DND-41 (cell line): ENCODE measurements around the gene RBFOX1.

Experiments
- ATAC-seq: fragments of 200-7000 bp; cut with Tn5 transposase; 3 replicates; pipeline ENCODE4 v1.9.1; 2021; ENCODE audit warnings: low read depth; ENCODE audit not compliant: insufficient read depth
- DNase-seq: peaks from one replicate; pipeline ENCODE4 v3.0.0-alpha.2; 2020
- H2AFZ ChIP-seq: 2 replicates; pipeline ENCODE4 v1.6.0; 2012; ENCODE audit warnings: low read depth, low read length
- H3K27ac ChIP-seq: 2 replicates; pipeline ENCODE4 v1.5.1; 2012; ENCODE audit warnings: low read length, inconsistent platforms
- H3K27me3 ChIP-seq: fragments of 200-600 bp; sonication (generic); 2 replicates; pipeline ENCODE4 v1.6.0; 2012; ENCODE audit warnings: low read length, mild to moderate bottlenecking, inconsistent platforms; ENCODE audit not compliant: insufficient read depth, poor library complexity
- H3K36me3 ChIP-seq: 2 replicates; pipeline ENCODE4 v1.5.1; 2012; ENCODE audit warnings: low read length, inconsistent platforms; ENCODE audit not compliant: insufficient read depth
- H3K4me1 ChIP-seq: 2 replicates; pipeline ENCODE4 v1.5.1; 2012; ENCODE audit warnings: mild to moderate bottlenecking, low read length; ENCODE audit not compliant: insufficient read depth
- H3K4me2 ChIP-seq: 2 replicates; pipeline ENCODE4 v1.6.0; 2012; ENCODE audit warnings: mild to moderate bottlenecking, moderate library complexity, low read length, inconsistent platforms; ENCODE audit not compliant: insufficient read depth
- H3K4me3 ChIP-seq, 2 experiments: fragments of 200-600 bp in 1 of 2; shearing (Covaris generic) in 1 of 2; 2 replicates each; pipeline ENCODE4 v1.5.1; 2012 to 2016; ENCODE audit warnings: inconsistent platforms in 2 of 2, low read length in 2 of 2, mild to moderate bottlenecking in 2 of 2, low read depth in 1 of 2, moderate library complexity in 1 of 2
- H3K79me2 ChIP-seq: 2 replicates; pipeline ENCODE4 v1.6.0; 2012; ENCODE audit warnings: low read length, inconsistent platforms; ENCODE audit not compliant: insufficient read depth
- H3K9ac ChIP-seq: 2 replicates; pipeline ENCODE4 v1.6.0; 2012; ENCODE audit warnings: low read depth, mild to moderate bottlenecking, inconsistent platforms, low read length, moderate library complexity
- H3K9me3 ChIP-seq: 2 replicates; pipeline ENCODE4 v1.5.1; 2012; ENCODE audit warnings: low read length, moderate library complexity, mild to moderate bottlenecking, inconsistent platforms; ENCODE audit not compliant: insufficient read depth, severe bottlenecking
- H4K20me1 ChIP-seq: 2 replicates; pipeline ENCODE4 v1.6.0; 2012; ENCODE audit warnings: low read length; ENCODE audit not compliant: insufficient read depth
- CTCF ChIP-seq: IDR thresholded peaks from 2 replicates; pipeline ENCODE4 v1.5.1; 2012; ENCODE audit warnings: borderline replicate concordance, low read length, moderate library complexity, mild to moderate bottlenecking; ENCODE audit not compliant: poor library complexity, severe bottlenecking; ENCODE audit errors: extremely low read depth
- EZH2 ChIP-seq: IDR thresholded peaks from 3 replicates; pipeline ENCODE4 v1.6.1; 2012; ENCODE audit warnings: borderline replicate concordance, low read depth, mild to moderate bottlenecking, moderate library complexity, low read length, inconsistent platforms; ENCODE audit not compliant: severe bottlenecking

Gene RBFOX1

GRCh38 chr16:7505495-7505894, 172.8 kb downstream of the RBFOX1 start:
- Histone ChIP-seq H3K4me3 (no peak overlapping the region), H2AFZ (no peak overlapping the region), H3K9ac (no peak overlapping the region), H4K20me1 (no peaks in the 10 kb centered on the region), H3K27ac (no peak overlapping the region), H3K9me3 (no peaks in the 10 kb centered on the region), H3K27me3 (no peaks in the 10 kb centered on the region), H3K4me1 (no peaks in the 10 kb centered on the region), H3K79me2 (no peaks in the 10 kb centered on the region), H3K36me3 (no peaks in the 10 kb centered on the region), H3K4me2 (no peak overlapping the region)
- DNase-seq (no peak), ATAC-seq (no peak)
- TF ChIP-seq EZH2 (no peak), CTCF (no peak)

- Histone ChIP-seq H3K4me3 (no peak overlapping the region), H3K9me3 (no peaks in the 10 kb centered on the region), H3K79me2 (no peaks in the 10 kb centered on the region), H4K20me1 (no peaks in the 10 kb centered on the region), H3K27me3 (no peaks in the 10 kb centered on the region), H3K36me3 (no peaks in the 10 kb centered on the region), H3K4me1 (no peaks in the 10 kb centered on the region), H3K9ac (no peak overlapping the region), H3K27ac (no peak overlapping the region), H3K4me2 (no peak overlapping the region), H2AFZ (no peak overlapping the region)
- DNase-seq (no peak), ATAC-seq (no peak)
- no peak for TF ChIP-seq CTCF
- no peak for TF ChIP-seq EZH2
Measured at GRCh38 chr16:7506363-7506762, 173.7 kb downstream of the RBFOX1 start.

GRCh38 chr16:7508656-7509055, 176.0 kb downstream of the RBFOX1 start:
- no peaks in the 10 kb centered on the region for H3K27me3 ChIP-seq
- no peaks in the 10 kb centered on the region for H3K9me3 ChIP-seq
- no peaks in the 10 kb centered on the region for H3K79me2 ChIP-seq
- ATAC-seq: no peak
- H3K4me3 ChIP-seq: no peak overlapping the region
- H2AFZ ChIP-seq: no peak overlapping the region
- H3K36me3 ChIP-seq: no peaks in the 10 kb centered on the region
- H3K4me2 ChIP-seq: no peak overlapping the region
- H3K27ac ChIP-seq: no peak overlapping the region
- no peak for TF ChIP-seq EZH2
- no peak for TF ChIP-seq CTCF
- no peak for DNase-seq
- no peaks in the 10 kb centered on the region for H4K20me1 ChIP-seq
- no peaks in the 10 kb centered on the region for H3K4me1 ChIP-seq
- H3K9ac ChIP-seq: no peak overlapping the region

GRCh38 chr16:7509963-7510601, 177.4 kb downstream of the RBFOX1 start:
- Histone ChIP-seq H3K36me3 (no peaks in the 10 kb centered on the region), H3K27me3 (no peaks in the 10 kb centered on the region), H3K79me2 (no peaks in the 10 kb centered on the region), H2AFZ (no peak overlapping the region), H4K20me1 (no peaks in the 10 kb centered on the region), H3K4me2 (no peak overlapping the region), H3K9ac (no peak overlapping the region), H3K9me3 (no peaks in the 10 kb centered on the region), H3K27ac (no peak overlapping the region), H3K4me1 (no peaks in the 10 kb centered on the region), H3K4me3 (no peak overlapping the region)
- DNase-seq: no peak
- no peak for ATAC-seq
- no peak for TF ChIP-seq EZH2
- TF ChIP-seq CTCF: no peak
